GM21367 (cell line): ENCODE results near the gene IMMP2L.
"Not testable (repeated sequence)": the region's sequence is repeated elsewhere in the genome, so short reads cannot be mapped to it uniquely, and the experiment has no call there.

Source experiments
- ATAC-seq: cut with Tn5 transposase; IDR thresholded peaks from one replicate; pipeline ENCODE4 v1.9.1; 2021; ENCODE audit not compliant: unreplicated experiment

IMMP2L gene

DNA sequence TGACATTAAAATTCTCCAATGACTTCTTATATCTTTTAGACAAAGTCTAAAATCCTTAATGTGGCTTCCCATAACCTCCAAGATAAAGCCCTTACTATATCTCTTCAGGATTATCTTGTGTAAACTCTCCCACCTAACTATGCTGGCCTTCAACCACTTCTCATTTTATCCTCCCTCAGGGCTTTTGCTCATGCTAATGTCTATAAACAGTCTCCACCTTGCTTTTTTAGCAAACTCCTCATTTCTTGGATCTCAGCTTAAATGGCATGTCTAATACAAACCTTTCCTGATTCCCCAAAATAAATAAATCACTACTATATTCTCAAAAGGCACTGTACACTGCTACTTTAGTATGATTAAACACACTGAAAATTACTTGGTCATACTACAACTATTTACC is 290.2 kb downstream of the IMMP2L start:
- ATAC-seq, result no peak

DNA sequence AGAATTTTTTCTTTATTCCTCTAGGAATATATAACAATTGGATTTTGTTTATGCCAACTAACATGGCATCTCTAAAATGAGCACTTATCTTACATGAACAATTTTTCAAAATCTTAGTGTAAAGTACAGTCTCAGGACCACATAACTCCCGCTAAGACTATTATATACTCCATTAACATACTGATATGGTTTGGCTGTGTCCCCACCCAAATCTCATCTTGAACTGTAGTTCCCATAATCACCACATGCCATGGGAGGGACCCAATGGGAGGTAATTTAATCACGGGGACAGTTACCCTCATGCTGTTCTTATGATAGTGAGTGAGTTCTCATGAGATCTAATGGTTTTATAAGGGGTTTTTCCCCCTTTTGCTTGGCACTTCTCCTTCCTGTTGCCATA is 291.5 kb downstream of the IMMP2L start:
- ATAC-seq, result not testable (repeated sequence)

DNA sequence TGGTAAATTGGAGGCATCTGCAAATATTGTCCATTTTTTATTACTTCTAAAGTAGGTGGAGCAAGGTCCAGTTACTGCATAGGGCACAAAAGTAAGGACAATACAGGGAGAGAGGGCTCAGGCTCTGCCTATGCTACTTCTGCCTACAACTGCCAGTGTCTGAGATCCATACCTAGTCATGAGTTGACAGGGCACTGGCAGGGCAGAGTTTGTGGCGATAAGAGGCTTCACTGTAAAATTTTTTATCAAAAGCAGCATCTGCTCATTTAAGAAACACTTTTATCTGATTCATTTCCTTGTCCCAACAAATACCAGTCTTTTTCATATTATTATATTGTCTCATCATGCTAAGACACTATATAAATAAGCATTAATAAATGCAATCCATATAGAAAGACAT is 293.4 kb downstream of the IMMP2L start:
- ATAC-seq, result no peak

DNA sequence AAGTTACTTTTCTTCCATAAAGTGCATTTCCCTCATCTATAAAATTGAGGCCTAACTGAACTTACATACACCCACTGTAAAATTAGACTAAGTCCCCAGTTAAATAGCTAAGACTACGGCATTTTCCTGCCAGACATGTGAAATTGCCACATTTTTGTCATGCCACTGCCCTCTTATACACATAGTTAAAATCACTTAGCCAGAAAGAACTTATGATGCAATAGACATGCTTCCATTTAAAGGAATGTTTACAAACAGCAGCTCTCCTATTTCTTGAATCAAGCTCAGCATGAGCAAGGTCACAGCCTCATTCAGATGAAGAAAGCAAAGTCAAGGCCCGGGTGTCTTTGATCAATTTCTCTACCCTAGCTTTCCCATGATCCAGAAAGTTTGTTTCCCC is 295.7 kb downstream of the IMMP2L start:
- no peak for ATAC-seq

DNA sequence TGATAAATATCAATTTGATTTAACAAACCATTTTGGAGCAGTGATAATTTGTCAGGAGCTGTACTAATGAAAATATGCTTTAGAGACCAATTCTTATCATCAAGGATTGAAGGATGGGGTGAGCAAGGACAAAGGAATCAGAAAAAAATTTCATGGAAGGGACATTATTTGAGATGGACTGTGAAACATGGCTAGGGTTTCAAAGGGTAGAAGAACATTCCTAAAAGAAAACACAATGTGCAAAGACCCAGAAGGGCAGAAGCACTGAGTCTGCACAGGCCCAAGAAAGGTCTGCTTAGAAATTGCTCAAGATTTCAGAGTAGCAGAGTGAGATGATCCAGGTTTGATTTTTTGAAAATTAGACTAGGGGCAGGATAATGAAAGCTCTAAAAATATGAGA is 296.9 kb downstream of the IMMP2L start:
- ATAC-seq, result no peak

DNA sequence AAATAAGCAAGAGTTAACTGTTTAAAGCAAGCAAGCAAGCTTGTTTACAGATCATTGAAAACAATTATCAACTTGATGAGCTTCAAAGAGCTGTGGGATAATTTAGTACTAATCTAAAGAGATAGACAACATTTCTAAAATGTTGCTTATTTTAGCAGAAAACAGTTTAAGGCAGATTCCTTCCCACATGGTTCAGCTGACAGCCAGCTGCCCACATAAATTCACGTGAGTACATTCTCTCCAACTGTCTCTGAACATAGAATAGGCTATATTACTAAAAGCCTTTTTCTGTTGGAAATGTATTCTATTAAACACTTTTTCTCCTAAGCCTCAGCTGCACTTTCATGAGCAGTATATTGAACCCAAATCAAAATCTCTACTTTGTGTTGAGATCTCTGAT is 297.3 kb downstream of the IMMP2L start:
- no peak for ATAC-seq

DNA sequence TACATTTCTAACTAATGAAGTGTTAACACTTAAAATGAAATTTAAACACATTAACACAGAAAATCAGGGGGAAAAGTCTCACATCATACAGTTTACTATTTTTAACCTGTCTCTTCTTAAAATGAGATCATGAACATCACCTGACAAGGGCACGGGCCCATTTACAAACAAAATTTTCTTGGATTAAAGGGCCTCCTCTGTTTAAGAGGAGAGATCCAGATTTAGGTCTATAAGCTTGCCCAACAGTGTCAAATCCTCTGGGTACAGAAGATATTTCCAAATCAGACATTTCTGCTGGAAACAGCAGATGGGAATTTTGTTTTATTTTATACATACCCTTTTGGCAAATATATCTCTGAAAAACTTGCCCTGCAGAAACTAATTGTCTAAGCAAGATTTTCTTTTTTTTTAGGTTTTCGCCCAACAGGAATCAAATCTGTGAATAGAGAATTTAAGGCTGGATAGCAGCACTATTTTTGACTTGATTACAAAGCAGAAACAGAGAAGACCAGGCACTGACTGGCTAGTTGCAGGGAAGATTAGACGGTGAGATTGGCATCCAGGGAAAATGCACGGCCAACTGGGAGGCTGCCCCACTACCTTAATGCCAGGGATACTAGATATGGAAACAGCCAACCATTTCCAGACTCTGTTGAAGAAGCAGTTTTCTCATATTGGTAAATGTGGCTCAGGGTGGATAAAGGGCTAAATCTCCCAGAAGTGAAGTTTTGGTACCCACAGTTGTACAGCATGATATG is 298.0 kb downstream of the IMMP2L start:
- ATAC-seq, result no peak

DNA sequence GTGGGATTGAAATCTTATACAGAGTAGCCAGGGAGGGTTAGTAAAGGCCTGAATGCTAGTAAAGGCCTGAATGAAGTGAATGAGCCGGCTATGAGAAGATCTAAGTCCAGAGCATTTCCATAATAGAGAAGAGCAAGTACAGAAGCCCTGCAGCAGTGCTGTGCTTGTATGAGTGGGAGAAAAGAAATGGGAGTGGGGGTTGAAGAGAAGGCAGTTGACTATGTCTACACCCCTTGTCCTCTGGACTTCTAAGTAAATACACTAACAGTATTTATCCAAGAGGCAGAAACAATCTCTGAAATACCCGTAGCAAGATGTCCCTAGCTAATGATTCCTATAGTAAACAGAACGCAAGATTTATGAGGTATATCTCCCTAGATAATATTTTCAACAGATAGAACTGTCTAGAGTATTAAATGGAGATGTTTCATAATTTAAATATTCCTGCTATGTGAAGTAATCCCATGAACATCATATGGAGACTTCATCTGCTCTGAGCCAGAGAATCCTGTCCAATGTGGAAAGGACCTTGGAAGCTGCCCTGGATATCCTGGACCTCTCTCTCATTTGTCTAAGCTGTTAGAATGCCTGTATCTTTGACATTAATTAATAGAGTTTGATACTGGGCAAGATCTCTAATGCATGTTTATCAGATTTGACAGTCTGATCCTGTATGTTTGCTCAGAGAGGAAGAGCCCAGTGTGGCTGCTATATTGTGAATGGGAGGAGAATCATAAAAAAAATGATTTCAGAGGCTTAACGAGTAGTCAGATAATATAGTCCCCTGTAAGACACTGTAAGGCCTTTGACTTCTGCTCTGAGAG is 299.8 kb downstream of the IMMP2L start:
- no peak for ATAC-seq

DNA sequence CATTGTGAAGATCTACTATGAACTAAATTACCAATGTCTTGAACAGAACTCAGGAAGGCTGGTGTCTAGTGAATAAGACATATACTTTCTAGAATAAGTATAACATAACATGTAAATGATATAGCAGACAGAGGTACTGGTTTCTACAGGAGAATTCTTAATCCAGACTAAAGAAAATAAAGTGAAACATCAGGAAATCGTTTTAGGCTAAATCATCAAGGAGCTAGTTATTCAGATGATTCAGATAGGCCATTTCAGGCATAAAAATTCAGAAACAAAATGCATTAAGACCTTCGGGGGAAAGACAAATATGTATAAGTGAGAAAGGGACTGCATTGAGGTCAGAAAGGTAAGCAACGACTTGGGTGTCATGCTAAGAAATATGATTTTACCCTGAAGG is 300.8 kb downstream of the IMMP2L start:
- ATAC-seq, result no peak

DNA sequence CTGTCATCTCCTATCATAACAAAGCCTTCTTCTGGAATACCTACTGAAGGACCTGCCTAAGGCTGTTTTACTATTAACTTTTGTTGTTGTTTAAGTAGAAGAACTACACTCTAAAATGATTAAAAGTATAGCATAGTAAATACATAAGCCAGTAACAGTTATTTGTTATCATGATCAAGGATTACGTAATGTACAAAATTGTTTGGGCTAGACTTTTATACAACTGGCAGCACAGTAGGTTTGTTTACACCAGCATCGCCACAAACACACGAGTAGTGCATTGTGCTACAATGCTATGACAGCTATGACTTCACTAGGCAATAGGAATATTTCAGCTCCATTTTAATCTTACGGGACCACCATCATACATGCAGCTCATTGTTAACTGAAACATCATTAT is 302.3 kb downstream of the IMMP2L start:
- no peak for ATAC-seq

DNA sequence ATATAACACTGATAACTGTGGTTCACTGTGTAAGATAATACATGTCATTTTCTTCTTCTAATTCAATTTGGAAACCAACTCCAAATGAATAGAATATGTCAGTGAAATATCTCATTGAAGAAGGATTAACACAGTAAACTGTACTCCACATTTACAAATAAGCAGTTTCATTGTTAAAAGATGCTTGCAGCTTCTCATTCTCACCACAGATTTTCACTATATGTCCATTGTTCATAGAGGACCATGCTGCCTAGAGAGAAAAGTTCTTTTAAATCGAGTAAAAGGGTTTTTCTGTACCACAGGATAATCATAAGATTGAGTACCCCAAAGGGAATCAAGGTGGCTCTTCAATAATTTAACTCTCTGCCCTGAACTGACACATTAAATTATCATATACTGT is 305.9 kb downstream of the IMMP2L start:
- no peak for ATAC-seq

DNA sequence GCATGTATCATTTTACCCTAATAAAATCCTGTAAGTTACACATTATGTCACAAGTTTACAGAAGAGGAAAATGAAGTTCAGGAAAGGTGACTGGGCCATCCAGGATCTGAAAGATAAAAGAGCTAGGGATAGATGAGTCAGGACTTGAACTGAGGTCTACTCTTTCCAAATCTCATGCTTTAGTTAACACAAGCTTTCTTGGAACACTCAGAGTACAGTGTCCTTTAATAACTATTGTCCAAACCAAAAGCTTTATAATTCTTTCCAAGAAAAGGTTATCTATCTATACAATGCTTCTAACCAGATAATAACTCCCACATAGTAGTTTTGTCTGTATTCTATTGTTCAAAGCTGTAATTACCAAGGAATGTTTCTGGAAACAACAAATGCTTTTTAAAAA is 306.7 kb downstream of the IMMP2L start:
- no peak for ATAC-seq

DNA sequence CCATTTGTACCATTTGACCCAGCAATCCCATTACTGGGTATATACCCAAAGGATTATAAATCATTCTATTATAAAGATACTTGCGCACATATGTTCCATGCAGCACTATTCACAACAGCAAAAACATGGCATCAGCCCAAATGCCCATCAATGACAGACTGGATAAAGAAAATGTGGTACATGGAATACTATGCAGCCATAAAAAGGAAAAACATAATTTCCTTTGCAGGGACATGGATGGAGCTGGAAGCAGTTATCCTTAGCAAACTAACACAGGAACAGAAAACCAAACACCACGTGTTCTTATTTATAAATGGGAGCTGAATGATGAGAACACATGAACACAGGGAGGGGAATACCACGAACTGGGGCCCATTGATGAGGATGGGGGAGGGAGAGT is 310.9 kb downstream of the IMMP2L start:
- ATAC-seq, result not testable (repeated sequence)

DNA sequence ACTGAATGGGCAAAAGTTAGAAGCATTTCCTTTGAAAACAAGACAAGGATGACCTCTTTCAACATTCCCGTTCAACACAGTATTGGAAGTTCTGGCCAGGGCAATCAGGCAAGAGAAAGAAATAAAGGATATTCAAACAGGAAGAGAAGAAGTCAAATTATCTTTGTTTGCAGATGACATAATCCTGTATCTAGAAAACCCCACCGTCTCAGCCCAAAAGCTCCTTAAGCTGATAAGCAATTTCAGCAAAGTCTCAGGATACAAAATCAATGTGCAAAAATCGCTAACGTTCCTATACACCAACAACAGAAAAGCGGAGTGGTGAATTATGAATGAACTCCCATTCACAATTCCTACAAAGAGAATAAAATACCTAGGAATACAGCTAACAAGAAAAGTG is 312.5 kb downstream of the IMMP2L start:
- ATAC-seq, result not testable (repeated sequence)

DNA sequence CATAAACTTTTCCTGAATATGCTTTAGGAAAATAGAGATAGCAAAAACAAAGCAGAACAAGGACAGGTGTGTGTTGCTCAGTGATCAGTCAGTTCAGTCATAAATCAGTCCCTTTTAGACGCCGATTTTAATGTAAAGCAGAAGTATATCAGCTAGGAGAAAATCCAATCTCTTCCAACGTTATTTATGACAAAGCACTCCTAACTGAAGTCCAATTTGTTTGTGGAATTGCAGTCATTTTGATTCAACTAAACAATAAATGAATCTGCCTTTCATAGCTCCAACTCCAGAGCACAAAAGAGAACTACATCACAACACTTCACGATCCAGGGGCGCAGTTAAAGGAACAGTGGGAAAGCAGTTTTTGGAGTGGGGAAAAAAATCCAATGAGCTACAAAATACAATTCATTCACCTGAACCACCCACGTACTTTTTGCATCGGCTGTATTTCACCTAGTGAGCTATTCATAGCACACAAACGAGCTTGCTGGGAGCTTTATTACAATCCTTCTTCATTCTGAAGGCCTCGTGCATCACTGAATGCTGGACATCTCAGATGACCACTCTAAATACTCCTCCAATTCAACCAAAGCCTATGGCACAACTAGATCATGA is 320.0 kb downstream of the IMMP2L start:
- ATAC-seq, result no peak

DNA sequence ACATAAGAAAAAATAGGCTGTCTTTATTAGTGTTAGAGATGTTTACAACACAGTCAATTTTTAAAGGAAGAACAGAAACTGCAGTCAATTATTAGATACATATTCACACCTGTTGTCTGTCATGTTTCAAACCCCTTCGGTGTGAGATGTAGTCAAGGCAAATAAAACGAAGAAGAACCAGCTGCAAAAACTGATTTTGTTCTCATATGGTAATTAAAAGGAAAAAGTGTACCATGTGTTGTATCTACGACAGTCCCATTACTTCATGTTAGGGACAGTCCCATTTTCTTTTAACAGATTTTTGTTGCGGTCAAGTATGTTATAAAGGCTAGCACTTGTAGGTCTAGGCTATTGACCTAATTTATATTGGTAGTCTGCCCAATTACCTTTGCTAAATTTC is 321.9 kb downstream of the IMMP2L start:
- peak; percentile 68 for ATAC-seq

DNA sequence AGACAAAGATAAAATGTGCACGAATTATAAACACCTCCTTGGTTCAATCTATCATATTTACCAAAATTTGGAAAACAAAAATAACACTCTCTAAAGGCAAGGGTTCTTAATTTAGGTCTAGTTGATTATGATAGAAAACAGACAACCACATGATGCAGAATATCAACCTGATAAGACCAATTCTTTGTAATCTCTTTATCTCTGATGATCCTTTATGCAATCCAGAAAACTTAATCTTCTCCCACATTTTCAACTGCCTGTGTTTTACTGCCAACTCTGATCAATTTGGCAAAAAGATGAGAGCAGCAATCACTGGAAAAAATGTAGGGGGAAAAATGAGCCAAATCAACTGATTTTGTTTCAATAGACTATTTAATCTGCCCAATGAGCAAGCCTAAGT is 322.9 kb downstream of the IMMP2L start:
- no peak for ATAC-seq

DNA sequence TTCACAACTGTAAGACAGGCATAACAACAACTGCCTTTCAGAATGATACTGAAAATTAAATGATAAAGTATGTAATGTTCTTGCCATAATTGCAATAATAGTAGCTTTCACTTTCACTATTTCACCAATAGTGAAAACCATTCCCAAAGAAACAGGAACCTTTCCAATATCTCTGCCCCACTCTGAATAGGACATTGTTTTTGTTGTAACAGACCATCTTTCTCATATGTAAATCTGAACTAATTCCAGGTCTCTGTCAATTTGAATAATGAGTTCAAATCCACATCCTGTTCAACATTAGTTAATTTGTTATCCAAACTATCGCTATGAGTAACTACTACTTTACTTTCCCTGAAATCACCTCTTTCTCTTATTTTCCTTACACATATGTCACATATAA is 323.4 kb downstream of the IMMP2L start:
- no peak for ATAC-seq

DNA sequence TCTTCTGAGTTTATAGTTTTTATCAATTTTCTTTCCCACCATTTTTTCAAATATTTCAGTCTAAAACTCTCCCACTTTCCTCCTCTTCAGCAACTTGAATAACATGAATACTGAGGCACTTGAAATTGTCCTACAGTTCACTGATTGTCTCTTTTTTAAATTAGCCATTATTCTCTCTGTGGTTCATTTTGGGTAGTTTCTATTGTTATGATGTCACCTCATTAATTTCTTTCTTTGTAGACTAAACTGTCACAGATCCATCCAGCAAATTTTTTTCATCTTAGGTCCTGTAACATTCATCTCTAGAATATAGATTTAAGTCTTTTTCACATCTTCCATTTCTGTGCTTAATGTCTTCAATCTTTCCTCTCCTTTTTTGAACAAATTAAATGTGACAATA is 326.6 kb downstream of the IMMP2L start:
- ATAC-seq, result no peak

DNA sequence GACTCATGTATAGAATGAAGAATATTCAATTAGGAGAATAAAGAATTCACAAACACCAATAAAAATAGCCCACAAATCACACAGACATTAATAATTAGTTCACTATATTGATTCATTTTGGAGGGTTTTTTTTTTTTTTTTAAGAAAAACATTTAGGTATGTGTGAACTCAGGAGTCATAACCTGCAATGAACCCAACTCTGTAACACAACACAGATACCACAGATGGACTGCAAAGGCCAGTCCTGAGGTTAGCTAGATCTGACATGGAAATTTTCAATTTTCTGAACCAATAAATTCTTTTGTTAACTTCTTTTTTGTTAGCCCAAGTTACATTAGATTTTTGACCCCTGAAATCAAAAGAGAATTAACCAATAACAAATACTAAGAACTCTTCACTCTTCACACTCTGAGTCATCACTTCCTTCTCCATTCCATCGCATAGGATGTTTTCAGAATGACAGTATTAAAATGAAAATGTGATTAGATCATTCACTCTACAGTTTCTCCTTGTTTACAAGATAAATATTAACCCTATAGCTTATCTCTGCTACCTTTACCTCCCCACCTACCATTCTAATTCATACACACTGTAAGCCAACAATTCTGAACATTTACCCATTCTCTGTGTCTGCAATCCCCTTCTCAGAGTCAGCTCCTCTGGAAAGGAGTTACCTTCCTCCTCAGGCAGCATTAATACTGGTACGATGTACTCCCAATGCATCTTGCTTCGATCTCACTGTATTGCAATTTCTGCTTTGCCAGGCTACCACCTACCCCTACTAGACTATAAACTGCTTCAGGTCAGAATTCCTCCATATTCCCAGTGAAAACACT is 329.8 kb downstream of the IMMP2L start:
- ATAC-seq, result peak; percentile 68

DNA sequence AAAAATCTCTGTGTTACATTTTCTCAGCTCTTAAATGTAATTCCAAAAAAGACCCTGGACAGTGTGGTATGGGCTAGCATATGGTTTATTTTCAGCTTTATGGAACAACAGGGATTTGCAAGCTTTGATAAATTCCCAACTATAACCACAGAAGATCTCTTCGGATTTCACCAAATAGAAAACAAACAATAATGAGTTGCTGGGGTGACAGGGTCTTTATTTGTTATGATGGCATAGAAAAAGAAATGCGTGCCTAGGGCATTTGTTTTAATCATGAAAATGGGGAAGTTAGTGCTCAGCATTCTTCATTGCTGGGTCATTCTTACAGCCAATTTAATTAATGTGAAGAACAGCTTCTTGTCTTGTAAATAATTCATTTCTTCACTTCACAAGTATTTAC is 332.4 kb downstream of the IMMP2L start:
- no peak for ATAC-seq
